ENCODE results near the gene PCDH1. TPM values are rescaled to one million over a fixed set of nuclear protein-coding genes. Genes with fewer than 3 reads are reported as not detected.

PCDH1 gene
- total RNA-seq, 1 donor = 0.43 TPM

- no peak overlapping the region for H3K4me3 ChIP-seq (ENCODE audit: low read depth, low read length)
- DNase-seq (ENCODE audit: low read depth) = no peak
- TF ChIP-seq CTCF (IDR thresholded peaks at IDR 0.05; ENCODE audit: insufficient read depth, low read depth, low read length) = no peak
Observed at GRCh38 chr5:141910271-141910673, 32.1 kb upstream of the PCDH1 start.

DNA sequence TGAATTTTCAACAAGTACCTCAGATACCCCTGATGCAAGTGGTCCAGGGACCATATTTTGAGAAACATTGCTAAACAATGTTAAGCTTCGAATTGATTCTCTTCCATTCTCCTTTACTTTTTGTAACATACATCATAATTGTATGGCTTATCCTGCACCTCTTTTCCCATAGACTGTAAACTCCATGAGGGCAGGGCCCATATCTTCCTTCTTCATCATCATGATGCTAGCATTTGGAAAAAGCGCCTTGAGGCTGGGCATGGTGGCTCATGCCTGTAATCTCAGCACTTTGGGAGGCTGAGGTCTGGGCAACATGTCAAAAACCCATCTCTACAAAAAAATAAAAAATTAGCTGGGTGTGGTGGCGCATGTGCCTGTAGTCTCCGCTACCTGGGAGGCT is 31.0 kb upstream of the PCDH1 start:
- no peak for TF ChIP-seq CTCF (IDR thresholded peaks at IDR 0.05; ENCODE audit: insufficient read depth, low read depth, low read length)
- no peak overlapping the region for H3K4me3 ChIP-seq (ENCODE audit: low read depth, low read length)
- DNase-seq (ENCODE audit: low read depth) = no peak

DNA sequence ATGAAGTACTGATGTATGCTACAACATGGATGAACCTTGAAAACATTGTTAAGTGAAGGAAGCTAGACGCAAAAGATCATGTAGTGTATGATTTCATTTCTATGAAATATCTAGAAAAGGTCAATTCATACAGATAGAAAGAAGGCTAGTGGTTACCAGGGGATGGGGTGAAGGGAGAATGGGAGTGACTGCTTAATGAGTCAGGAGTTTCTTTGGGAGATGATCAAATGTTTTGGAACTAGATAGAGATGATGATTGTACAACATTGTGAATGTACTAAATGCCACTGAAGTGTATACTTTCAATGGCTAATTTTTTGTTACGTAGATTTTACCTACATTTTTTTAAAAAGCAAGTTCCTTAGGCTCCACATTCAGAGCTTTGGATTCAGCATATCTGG is 30.6 kb upstream of the PCDH1 start:
- H3K4me3 ChIP-seq (ENCODE audit: low read depth, low read length) = no peak overlapping the region
- no peak for DNase-seq (ENCODE audit: low read depth)
- no peak for TF ChIP-seq CTCF (IDR thresholded peaks at IDR 0.05; ENCODE audit: insufficient read depth, low read depth, low read length)

DNA sequence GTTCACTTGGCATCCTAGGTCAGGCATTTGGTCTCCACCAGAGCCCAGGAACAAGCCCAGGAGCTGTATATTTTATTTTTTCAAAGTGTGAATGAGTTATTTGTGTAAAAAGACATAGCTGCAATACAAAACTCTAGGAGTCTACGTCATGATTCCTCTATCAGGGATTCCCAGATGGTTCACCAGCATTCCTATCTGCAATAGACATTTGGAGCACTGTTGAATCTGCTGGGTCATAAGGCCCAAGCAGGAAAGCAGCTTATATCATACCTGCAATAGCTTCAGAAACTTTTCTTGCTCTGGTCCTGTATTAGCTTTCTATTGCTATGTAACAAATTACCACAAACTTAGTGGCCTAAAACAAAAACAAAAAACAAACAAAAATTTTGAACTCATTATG is 28.8 kb upstream of the PCDH1 start:
- TF ChIP-seq CTCF (IDR thresholded peaks at IDR 0.05; ENCODE audit: insufficient read depth, low read depth, low read length) = no peak
- DNase-seq (ENCODE audit: low read depth) = no peak
- no peak overlapping the region for H3K4me3 ChIP-seq (ENCODE audit: low read depth, low read length)

DNA sequence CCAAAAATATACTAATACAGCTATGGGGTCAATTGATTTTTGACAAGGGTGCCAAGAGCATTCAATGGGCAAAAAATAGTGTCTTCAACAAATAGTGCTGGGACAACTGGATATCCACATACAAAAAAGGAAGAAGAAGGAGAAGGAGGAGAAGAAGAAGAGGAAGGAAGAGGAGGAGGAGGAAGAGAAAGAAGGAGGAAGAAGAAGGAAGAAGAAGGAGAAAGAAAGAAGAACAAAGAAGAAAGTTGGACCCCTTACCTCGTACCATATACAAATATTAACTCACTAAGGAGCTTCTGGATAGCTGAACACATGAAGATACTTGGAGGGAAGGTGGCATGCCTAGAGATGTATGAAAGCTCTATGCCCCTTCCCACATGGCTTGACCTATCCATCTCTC is 28.3 kb upstream of the PCDH1 start:
- no peak for TF ChIP-seq CTCF (IDR thresholded peaks at IDR 0.05; ENCODE audit: insufficient read depth, low read depth, low read length)
- no peak for DNase-seq (ENCODE audit: low read depth)
- no peak overlapping the region for H3K4me3 ChIP-seq (ENCODE audit: low read depth, low read length)

DNA sequence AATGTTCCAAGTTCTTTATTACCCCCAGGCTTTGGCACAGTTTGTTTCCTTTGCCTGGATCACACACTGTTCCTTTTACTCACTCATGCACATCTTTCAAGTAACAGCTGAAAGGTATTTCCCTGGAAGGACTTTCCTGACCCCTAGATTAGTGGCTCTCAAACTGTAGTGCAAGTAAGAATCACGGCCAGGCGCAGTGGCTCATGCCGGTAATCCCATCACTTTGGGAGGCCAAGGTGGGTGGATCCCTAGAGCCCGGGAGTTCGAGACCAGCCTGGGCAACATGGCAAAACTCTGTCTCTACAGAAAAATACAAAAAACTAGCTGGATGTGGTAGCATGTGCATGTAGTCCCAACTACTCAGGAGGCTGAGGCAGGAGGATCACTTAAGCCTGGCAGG is 26.3 kb upstream of the PCDH1 start:
- DNase-seq (ENCODE audit: low read depth) = no peak
- no peak for TF ChIP-seq CTCF (IDR thresholded peaks at IDR 0.05; ENCODE audit: insufficient read depth, low read depth, low read length)
- no peak overlapping the region for H3K4me3 ChIP-seq (ENCODE audit: low read depth, low read length)

- no peak for DNase-seq (ENCODE audit: low read depth)
- no peak for TF ChIP-seq CTCF (IDR thresholded peaks at IDR 0.05; ENCODE audit: insufficient read depth, low read depth, low read length)
- no peak overlapping the region for H3K4me3 ChIP-seq (ENCODE audit: low read depth, low read length)
Observed at GRCh38 chr5:141903261-141903660, 25.1 kb upstream of the PCDH1 start.
